Kidney (tissue), 14 donors: Measurements from ENCODE around the gene AKT1. TPM values are rescaled to one million over a fixed set of nuclear protein-coding genes. Genes with fewer than 3 reads are reported as not detected.

Source experiments
- DNase-seq, 5 donors: peaks; one replicate each; pipeline ENCODE4 v3.0.0-alpha.2; 2013 to 2020
- FAIRE-seq: peaks from 2 replicates; lab custom pipeline; 2012; peaks lifted over from hg19 to GRCh38; lab: Jason Lieb, UNC
- H3K27ac ChIP-seq, 2 donors: one replicate each; pipeline ENCODE4 v1.7.0; 2013; ENCODE audit warnings: low read depth in 2 of 2, low read length in 2 of 2, inconsistent platforms in 1 of 2
- H3K27me3 ChIP-seq: one replicate; pipeline ENCODE4 v1.7.1; 2013; ENCODE audit warnings: low read length, inconsistent platforms; ENCODE audit not compliant: control insufficient read depth, insufficient read depth
- H3K36me3 ChIP-seq, 3 donors: one replicate each; pipeline versions ENCODE4 v1.7.0 to v1.7.1; 2013; ENCODE audit warnings: low read length in 3 of 3, control low read depth in 1 of 3, inconsistent platforms in 1 of 3; ENCODE audit not compliant: insufficient read depth in 3 of 3, control insufficient read depth in 2 of 3
- H3K4me1 ChIP-seq, 3 donors: one replicate each; pipeline versions ENCODE4 v1.7.0 to v1.7.1; 2013; ENCODE audit warnings: low read length in 3 of 3, inconsistent platforms in 1 of 3, low read depth in 1 of 3; ENCODE audit not compliant: control insufficient read depth in 2 of 3, insufficient read depth in 2 of 3
- H3K4me3 ChIP-seq, 3 donors: one replicate each; pipeline versions ENCODE4 v1.7.0 to v1.8.1; 2013; ENCODE audit warnings: low read length in 3 of 3, control low read depth in 1 of 3, inconsistent platforms in 1 of 3
- H3K9ac ChIP-seq, 3 donors: one replicate each; pipeline versions ENCODE4 v1.7.0 to v1.7.1; 2013; ENCODE audit warnings: low read length in 3 of 3, control low read depth in 1 of 3, inconsistent platforms in 1 of 3
- H3K9me3 ChIP-seq, 3 donors: one replicate each; pipeline versions ENCODE4 v1.7.0 to v1.7.1; 2013; ENCODE audit warnings: low read length in 3 of 3, control low read depth in 1 of 3, inconsistent platforms in 1 of 3; ENCODE audit not compliant: control insufficient read depth in 2 of 3, insufficient read depth in 1 of 3
- intact Hi-C: fragments of 100-400 bp; cut with DNase I; formaldehyde crosslinking; loops from one replicate; pipeline ENCODE4 v1.11.1; 2022
- polyA plus RNA-seq: library from polyadenylated mRNA; stranded (reverse); fragments of 350-450 nt; fragmentation: Illumina TruSeq; extraction: RNeasy Lipid Tissue Mini Kit (QIAGEN cat#74804); gene quantifications from one replicate; pipeline ENCODE4 v1.2.3, GENCODE V29; 2014; ENCODE audit warnings: low read depth, low replicate concordance; ENCODE audit not compliant: insufficient read depth
- total RNA-seq: library from RNA; stranded (reverse); fragmentation: NEBNext Ultra II Directional; extraction: Animal tissue kit (Norgen Biotek cat#: 25700); gene quantifications from one replicate; pipeline ENCODE4 v1.2.1, GENCODE V29; 2021
- TF ChIP-seq, protein P1 (sequence below): IDR thresholded peaks from 3 replicates; pipeline ENCODE4 v1.5.1; 2012; ENCODE audit warnings: mild to moderate bottlenecking, moderate library complexity, borderline replicate concordance; ENCODE audit not compliant: insufficient read depth; ENCODE audit errors: extremely low read depth
- donor health status: control.
- donor health status: control.
- donor health status: control.
- donor health status: control.
- donor health status: control.
- donor health status: DM: yes; HTN: yes; CAD: no.
- donor health status: Normal renal cell carcinoma (clear cell type).

The AKT1 gene
- total and polyA plus RNA-seq, 2 donors from 2014 or later = 70.6 to 125 TPM

DNA sequence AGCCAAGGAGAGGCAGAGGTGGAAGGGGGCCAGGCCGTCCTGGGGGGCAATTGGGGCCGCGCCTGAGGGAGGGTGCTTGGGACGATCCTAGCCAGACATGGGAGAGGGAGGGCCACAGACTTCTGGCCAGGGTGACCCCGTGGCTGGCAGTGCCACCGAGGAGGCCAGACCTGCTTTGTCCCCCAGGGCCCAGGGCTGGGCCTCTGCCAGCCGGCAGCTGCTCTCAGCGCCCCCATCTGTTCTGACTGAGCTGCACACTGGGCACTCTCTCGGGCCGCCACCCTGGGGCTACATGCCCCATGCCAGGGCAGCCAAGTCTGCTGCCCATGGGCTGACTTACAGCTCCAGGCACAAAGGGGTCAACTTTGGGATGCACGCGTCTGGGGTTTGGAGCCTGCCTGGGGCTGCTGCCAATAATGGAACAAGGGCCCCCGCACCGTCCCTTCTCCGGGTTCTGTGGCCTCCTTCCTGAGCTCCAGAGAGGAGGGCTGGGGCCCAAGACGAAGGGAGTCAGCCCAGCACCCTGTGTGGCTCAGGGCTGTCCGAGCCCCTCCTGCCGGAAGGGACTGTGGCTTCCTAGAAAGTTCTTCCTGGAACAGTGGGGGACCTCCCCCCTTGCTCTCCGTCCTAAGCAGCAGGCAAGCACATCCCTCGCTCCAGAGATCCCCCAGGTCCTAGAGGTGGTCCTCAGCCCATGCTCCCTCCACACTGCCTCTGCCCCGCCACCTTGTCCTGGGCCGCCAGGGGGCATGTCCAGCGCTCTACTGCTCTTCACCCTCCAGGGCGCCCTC lies 70.4 kb downstream of the AKT1 start:
- FAIRE-seq (no peak), DNase-seq (peak in 4 of 5 donors; percentile 79 to 90 (median 84))
- H3K4me3 ChIP-seq = peak overlapping the region; percentile 20 to 66 (median 56)
- TF ChIP-seq, protein P1, sequence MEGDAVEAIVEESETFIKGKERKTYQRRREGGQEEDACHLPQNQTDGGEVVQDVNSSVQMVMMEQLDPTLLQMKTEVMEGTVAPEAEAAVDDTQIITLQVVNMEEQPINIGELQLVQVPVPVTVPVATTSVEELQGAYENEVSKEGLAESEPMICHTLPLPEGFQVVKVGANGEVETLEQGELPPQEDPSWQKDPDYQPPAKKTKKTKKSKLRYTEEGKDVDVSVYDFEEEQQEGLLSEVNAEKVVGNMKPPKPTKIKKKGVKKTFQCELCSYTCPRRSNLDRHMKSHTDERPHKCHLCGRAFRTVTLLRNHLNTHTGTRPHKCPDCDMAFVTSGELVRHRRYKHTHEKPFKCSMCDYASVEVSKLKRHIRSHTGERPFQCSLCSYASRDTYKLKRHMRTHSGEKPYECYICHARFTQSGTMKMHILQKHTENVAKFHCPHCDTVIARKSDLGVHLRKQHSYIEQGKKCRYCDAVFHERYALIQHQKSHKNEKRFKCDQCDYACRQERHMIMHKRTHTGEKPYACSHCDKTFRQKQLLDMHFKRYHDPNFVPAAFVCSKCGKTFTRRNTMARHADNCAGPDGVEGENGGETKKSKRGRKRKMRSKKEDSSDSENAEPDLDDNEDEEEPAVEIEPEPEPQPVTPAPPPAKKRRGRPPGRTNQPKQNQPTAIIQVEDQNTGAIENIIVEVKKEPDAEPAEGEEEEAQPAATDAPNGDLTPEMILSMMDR = no peak
- no peaks in the 10 kb centered on the region for H3K9me3 ChIP-seq
- intact Hi-C loops = no loop called here
- peak overlapping the region; percentile 37 to 57 for H3K27ac ChIP-seq
- peak overlapping the region in 1 of 3 donors; percentile 71 for H3K9ac ChIP-seq
- peaks cover 0 to 2% (median under 1%) of the 10 kb centered on the region in 3 donors for H3K36me3 ChIP-seq
- peaks cover 0 to 29% (median 5%) of the 10 kb centered on the region in 3 donors for H3K4me1 ChIP-seq
- H3K27me3 ChIP-seq = no peaks in the 10 kb centered on the region

DNA sequence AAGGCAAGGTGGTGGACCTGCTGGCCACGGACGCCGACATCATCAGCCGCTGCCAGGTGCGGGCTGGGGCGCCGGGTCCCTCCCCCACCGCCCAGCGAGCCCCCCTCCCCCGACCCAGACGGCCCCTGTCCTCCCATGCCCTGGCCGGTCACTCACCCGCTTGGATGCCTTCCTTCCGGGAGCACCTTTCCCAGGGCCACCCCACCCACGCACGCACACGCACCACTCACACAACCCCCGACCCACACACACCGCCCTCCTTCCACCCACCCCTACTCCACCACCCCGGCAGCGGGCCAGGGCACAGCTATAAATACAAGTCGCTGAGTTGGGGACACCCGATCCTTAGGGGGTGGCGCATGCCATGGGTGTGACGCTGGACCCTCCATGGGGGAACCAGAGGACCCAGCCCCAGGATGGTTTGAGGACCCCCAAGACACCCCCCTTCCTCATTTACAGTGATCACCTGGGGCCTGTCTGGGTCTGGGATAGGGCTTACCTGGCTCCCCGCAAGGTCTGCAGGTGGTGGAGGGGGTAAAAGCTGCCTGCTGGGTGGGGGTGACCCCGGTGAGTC lies 71.1 kb downstream of the AKT1 start:
- TF ChIP-seq, protein P1 = no peak
- FAIRE-seq (no peak), DNase-seq (peak; percentile 42 to 90 (median 62))
- Histone ChIP-seq H3K36me3 (peaks cover 0 to 3% (median 2%) of the 10 kb centered on the region in 3 donors), H3K27ac (peak overlapping the region; percentile 37 to 51), H3K9me3 (no peaks in the 10 kb centered on the region), H3K4me3 (peak overlapping the region; percentile 20 to 66 (median 56)), H3K27me3 (no peaks in the 10 kb centered on the region), H3K9ac (peak overlapping the region in 2 of 3 donors; percentile 32 to 71), H3K4me1 (peaks cover 0 to 29% (median 5%) of the 10 kb centered on the region in 3 donors)
- intact Hi-C loops = no loop called here

DNA sequence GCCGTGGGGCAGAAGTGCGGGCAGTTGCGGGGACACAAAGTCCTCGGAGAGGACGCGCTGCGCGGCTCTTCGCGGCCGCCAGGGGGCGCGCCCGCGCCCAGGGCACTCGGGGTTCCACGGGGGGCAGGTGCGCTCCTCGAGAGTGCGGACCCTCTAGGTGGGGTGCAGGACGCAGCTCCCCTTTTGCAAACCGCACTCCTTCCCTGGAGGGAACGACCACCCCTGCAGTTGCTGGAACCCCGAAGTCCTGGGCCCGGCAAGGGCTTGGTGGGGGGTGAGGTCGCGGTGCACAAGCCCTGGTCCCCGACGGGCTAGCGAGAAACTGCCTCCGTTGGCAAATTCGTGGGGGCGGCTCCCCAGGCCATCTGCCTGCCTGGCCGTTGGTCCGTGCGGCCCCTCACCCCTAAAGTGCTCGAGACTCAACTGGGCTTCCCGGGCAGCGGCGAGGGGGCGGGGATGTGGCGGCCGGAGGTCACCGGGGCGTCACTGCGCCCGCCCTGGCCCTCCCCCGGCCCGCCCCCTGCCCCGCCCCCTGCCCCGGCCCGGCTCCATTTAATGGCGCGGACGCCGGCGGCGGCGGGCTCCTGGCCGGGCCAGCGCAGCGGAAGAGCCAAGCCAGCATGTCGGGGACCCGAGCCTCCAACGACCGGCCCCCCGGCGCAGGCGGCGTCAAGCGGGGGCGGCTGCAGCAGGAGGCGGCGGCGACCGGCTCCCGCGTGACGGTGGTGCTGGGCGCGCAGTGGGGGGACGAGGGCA lies 71.7 kb downstream of the AKT1 start, which contains the start of gene ADSS1:
TSS of gene ADSS1 (plus strand) at position 579 of the 756 bp plus-strand sequence. CDS start at position 621, 42 bp downstream.
- H3K36me3 ChIP-seq = peaks cover 0 to 3% (median 2%) of the 10 kb centered on the region in 3 donors
- DNase-seq (peak; percentile 62 to 91 (median 79)), FAIRE-seq (no peak)
- peaks cover 0 to 29% (median 5%) of the 10 kb centered on the region in 3 donors for H3K4me1 ChIP-seq
- TF ChIP-seq, protein P1 = peak; percentile 55
- H3K9me3 ChIP-seq = no peaks in the 10 kb centered on the region
- peak within 1 kb of the TSS; percentile 47 to 57 for H3K27ac ChIP-seq
- H3K27me3 ChIP-seq = no peaks in the 10 kb centered on the region
- peak within 1 kb of the TSS in 2 of 3 donors; percentile 32 to 71 for H3K9ac ChIP-seq
- intact Hi-C loops = no loop called here
- H3K4me3 ChIP-seq = peak within 1 kb of the TSS; percentile 20 to 66 (median 56)
